ENCODE measurements around the gene DCST1.

The DCST1 gene

GRCh38 chr1:155014709-155015508 lies 18.7 kb upstream of the DCST1 start:
- DNase-seq, result no peak

DNA sequence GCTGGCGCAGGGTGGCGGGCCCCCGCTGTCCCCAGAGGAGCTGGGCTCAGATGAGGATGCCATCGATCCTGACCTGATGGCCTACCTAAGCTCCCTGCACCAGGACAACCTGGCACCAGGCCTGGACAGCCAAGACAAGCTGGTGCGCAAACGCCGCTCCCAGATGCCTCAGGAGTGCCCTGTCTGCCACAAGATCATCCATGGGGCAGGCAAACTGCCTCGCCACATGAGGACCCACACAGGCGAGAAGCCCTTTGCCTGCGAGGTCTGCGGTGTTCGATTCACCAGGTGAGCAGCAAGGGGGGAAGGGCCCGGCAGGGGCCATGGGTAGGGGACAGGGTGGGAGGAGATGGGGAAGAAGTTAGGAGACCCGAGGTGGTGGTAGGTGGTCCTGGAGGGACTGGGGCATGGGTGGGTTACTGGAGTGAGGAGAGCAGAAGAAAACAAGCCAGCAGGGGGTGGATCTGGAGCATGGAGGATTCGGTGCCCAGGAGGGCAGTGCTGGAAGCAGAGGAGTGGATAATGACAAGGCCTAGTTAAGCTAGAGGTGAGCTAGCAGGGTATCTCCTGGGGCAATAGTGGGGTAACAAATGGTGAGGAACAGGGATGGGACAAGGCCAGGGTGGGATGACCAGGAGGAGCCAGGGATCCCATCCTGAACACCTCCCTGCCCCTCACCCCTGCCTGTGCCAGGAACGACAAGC lies 17.9 kb upstream of the DCST1 start:
- no peak for DNase-seq

GRCh38 chr1:155016231-155016831 lies 17.3 kb upstream of the DCST1 start:
- no peak for DNase-seq

GRCh38 chr1:155017041-155017945 lies 16.3 kb upstream of the DCST1 start:
- DNase-seq, result peak; percentile 86

GRCh38 chr1:155017946-155018316 lies 15.7 kb upstream of the DCST1 start:
- DNase-seq, result no peak

GRCh38 chr1:155018617-155019348 lies 14.8 kb upstream of the DCST1 start:
- no peak for DNase-seq

DNA sequence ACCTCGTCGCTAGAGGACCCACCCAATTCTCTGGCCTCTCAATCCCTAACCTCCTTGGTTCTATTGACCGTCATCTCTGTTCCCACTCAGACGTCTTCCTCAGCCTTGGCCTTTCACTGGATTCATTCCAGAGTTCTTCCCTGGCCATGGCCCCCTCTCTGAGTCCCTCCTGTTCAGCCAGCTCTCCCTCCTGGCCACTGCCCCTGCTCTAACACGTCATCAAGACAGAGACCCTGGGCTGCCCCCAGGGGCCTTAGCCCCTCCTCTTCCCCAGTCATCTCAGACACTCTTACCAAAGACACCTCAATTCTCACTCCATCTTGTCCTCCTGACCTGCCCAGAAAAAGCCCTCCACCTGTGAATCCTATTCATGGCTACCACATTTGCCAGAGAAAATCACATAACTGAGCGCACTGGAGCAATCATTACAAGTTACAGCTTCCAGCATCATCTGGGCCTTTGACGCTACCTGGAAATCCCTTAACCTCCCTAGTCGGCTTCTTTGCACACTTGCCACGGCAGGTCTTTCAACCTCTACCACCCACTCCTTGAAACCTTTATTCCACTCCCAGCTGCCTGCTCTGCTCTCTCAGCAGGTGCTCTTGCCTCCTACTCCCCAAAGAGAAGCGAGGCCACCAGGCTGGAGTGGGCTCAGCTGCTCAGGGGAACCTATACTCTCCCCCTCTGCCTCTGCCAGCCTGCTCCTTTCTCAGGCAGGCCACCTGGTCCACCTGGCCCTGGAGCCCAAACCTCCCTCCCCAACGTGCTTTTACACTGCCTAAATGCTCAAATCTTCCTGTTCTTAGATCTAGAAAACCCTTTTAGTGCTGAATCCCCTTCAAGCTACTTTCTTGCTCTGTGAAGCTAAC lies 14.0 kb upstream of the DCST1 start:
- DNase-seq, result no peak

DNA sequence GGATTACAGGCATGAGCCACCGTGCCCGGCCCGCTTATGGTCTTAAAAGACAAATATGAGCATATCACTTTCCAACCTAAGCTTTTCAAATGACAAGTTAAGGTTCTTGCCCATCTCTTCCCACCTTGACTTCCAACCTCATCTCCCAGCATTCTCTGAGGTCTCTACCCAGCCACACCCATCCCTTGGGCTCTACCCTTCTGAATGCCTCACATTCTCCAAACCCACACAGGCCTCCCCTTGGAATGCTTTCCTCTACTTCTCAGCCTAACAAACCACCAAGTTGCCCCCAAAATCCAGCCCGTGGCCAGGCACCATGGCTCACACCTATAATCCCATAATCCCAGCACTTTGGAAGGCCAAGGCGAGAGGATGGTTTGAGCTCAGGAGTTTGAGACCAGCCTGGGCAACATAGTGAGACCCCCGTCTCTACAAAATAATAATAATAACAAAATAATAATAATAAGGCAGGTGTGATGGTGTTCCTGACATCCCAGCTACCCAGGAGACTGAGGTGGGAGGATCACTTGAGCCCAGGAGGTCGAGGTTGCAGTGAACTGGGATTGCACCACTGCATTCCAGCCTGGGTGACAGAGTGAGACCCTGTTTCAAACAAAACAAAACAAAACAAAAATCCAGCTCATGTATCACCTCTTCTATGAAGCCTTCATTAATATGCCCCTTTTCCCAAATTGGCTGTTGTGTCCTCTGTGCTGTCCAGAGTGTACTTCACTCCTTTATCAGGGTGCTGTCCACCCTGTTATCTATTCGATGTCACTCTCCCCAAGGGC lies 11.3 kb upstream of the DCST1 start:
- DNase-seq, result no peak

DNA sequence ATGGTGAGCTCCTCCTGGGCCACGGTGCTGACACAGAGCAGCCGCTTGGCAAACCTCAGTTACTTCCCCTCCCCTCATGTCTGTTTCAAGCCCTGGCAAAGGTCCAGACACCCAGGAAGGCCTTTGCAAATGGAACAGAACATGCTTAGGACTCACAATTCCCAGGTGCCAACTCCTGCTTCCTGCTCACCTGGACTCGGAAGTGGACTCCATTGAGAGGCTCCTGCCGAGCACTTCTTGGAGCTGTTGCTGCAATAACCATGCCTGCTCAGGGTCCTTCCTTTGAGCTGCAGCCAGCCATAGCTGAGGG lies 10.7 kb upstream of the DCST1 start:
- DNase-seq, result no peak

DNA sequence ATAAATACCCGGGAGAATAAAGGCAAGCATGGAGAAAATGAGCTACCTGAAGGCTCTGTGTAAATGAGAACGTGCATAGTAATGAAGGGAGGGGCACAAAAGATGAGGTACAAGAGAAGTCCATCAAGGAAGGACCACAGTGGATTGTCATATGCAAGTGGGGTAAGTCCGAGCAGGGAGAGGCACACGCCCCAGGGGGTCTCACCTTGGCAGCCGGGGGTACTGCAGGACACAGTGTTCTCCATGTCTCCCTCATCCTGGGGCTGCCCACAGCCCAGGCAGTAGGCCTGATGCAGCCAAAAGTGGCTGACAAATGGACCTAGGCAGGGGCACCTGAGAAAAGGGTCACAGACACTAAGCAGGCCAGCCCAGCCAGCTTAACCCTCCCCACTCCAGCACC lies 10.0 kb upstream of the DCST1 start:
- no peak for DNase-seq

DNA sequence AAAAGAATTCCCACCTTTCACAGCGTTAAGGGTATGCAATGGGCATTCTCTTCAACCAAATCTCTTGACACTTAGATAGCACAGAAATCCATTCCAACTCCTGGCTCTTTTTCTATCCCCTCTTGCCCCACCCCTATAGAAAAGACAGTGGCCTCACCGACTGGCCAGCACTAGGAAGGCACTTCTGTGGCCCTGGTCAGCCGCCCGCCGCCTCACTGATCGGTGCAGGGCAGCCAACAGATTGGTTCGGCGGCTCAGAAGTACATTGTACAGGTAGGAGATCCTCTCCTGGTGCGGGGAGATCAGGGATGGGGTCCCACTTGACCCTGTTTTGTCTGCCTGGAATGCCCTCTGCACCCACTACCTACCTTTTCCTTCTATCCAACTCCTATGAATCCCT lies 9.3 kb upstream of the DCST1 start:
- DNase-seq, result no peak

- DNase-seq, result no peak
Observed at GRCh38 chr1:155026154-155026553, 7.5 kb upstream of the DCST1 start.

DNA sequence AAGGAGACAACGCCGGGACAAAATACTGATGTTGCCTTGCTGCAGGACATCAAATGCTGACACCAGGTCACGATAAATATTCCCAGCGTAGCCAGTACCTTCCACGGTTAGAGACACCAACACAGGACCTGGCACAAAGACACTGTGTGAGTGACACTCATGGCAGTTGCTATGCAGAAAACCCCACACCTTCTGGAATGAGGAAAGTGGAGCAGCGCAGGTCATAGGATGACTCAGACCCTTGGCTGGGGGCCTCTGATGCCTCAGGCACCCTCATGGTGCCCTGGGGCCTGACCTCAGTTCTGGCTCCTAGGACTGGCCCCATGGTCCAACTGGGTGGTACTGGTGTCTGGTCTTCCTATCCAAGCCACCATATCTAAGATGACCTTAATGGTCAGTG lies 7.0 kb upstream of the DCST1 start:
- no peak for DNase-seq

DNA sequence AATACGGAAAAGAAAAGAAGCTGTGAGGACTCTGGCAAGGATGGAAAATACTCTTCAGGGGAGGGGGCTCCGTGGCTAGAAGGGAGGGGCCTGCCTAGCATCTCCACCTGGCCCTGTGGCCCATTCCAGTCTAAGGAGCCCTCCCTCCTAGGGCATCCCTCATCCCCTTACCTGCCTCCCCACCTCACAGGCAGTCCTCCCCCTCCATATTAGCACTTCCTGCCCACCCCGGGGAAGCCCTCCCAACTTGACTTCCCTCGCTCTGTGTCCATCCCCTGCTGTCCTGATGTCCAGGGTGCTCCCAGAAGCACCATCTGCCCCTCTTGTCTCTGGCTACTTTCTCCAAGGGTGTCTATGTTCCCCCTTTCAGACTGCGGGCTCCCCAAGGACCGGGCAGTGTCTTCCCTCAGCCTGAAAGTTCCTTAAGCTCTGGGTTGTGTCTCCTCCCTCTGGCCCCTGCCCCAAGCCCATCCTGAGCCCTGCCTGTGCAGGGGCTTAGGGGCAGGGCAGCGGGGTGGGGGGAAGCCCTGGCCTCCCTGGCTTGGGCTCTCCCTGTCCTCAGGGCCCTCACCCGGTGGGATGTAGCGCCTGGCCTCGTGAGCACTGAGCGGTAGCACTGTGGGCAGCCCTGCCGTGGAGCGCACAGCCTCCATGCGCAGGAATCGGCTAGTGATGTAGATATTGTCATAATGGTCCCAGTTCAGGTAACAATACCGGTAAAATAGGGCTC lies 3.9 kb upstream of the DCST1 start:
- no peak for DNase-seq

GRCh38 chr1:155030243-155030795 lies 3.3 kb upstream of the DCST1 start:
- no peak for DNase-seq

DNA sequence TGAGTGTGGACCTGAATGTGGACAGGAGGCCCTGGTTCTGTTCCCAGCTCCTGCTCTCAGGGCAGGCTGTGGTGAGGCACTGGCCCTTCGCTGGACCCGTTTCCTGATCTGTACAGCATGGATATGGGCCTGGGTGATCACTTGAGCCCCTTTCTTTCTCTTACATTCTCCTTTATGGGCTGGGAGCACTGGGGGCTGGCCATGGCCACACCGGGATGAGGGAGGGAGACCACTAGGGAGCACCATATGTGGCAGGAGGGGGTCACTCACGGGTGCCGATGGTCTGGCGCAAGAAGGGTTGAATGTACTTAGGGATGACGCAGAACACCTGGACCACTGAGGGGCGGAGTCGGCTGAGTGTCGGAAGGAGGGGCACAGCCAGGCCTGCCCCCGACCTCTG lies 2.7 kb upstream of the DCST1 start:
- no peak for DNase-seq

DNA sequence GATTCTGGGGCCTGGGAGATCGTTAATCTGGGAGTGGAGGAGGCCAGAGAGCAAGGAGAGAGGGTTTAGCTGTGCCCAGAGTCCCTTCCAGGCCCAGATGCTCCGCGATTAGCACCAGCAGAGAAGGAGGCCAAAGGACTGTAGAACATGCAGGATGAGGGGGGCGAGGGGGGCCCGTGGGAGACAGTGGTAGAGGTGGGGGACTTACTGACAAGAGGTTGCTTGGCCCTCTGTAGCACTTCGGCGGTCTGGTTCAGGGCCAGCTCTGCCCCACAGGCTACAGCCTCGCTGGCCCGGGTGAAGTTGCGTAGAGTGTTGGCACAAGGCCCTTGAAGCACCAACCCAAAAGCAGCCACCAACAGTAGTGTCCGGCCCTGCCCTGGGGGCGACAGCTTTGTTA lies 738 bp upstream of the DCST1 start:
- no peak for DNase-seq

- no peak for DNase-seq
Observed at GRCh38 chr1:155034318-155035208, 939 bp downstream of the DCST1 start.

DNA sequence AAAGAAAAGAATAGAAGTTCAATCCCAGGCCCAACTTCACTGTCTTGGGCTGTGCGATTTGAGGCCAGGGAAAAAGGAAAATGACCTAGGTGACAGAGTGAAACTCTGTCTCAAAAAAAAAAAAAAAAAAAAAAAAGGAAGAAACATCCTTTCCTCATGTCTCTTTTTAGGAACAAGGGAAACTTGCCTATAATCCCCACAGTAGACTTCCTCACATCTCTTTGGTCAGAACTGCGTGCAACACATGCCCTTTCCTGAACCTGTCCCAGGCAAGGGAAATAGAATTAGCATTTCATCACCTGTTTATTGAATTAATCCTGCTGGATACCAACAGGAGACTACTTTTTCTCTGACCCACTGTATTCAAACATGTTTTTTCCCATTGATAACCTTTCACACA lies 2.3 kb downstream of the DCST1 start:
- DNase-seq, result no peak
